Cortex of kidney (tissue), 1 donor: ENCODE measurements around the gene CCDC93.

Experiments used
- DNase-seq: peaks from one replicate; lab custom pipeline; 2025; lab: John Stamatoyannopoulos, UW

CCDC93 gene

GRCh38 chr2:118013724-118014491 is at the start of gene CCDC93:
Gene CCDC93, minus strand, starts transcription at chr2:118014070. Its CDS starts 75 bp downstream, at chr2:118013995.
- DNase-seq = peak; percentile 63

- DNase-seq = no peak
Measured at GRCh38 chr2:118062669-118063068, 48.8 kb upstream of the CCDC93 start.

- no peak for DNase-seq
Measured at GRCh38 chr2:118062048-118062447, 48.2 kb upstream of the CCDC93 start.

GRCh38 chr2:118061135-118061955 is 47.5 kb upstream of the CCDC93 start:
- DNase-seq = no peak

- DNase-seq = no peak
Measured at GRCh38 chr2:118059919-118060478, 46.1 kb upstream of the CCDC93 start.

- no peak for DNase-seq
Measured at GRCh38 chr2:118058951-118059350, 45.1 kb upstream of the CCDC93 start.

GRCh38 chr2:118056801-118057200 is 42.9 kb upstream of the CCDC93 start:
- DNase-seq = no peak

GRCh38 chr2:118056165-118056534 is 42.3 kb upstream of the CCDC93 start:
- DNase-seq = no peak

- DNase-seq = no peak
Measured at GRCh38 chr2:118055512-118056164, 41.8 kb upstream of the CCDC93 start.

GRCh38 chr2:118054213-118055008 is 40.5 kb upstream of the CCDC93 start:
- no peak for DNase-seq

GRCh38 chr2:118053681-118054080 is 39.8 kb upstream of the CCDC93 start:
- DNase-seq = no peak

GRCh38 chr2:118052474-118052873 is 38.6 kb upstream of the CCDC93 start:
- DNase-seq = no peak

- no peak for DNase-seq
Measured at GRCh38 chr2:118051826-118052358, 38.0 kb upstream of the CCDC93 start.

- DNase-seq = no peak
Measured at GRCh38 chr2:118050974-118051373, 37.1 kb upstream of the CCDC93 start.

GRCh38 chr2:118050386-118050785 is 36.5 kb upstream of the CCDC93 start:
- no peak for DNase-seq

GRCh38 chr2:118049816-118050140 is 35.9 kb upstream of the CCDC93 start:
- no peak for DNase-seq

GRCh38 chr2:118049140-118049815 is 35.4 kb upstream of the CCDC93 start:
- no peak for DNase-seq

- DNase-seq = no peak
Measured at GRCh38 chr2:118048401-118048800, 34.5 kb upstream of the CCDC93 start.

- DNase-seq = no peak
Measured at GRCh38 chr2:118047380-118047826, 33.5 kb upstream of the CCDC93 start.

- DNase-seq = no peak
Measured at GRCh38 chr2:118046634-118047210, 32.9 kb upstream of the CCDC93 start.
